GM21515 (cell line): ENCODE results near the gene TTC6.

Experiments
- ATAC-seq: cut with Tn5 transposase; IDR thresholded peaks from one replicate; pipeline ENCODE4 v1.9.1; 2021; ENCODE audit not compliant: unreplicated experiment

TTC6 gene

DNA sequence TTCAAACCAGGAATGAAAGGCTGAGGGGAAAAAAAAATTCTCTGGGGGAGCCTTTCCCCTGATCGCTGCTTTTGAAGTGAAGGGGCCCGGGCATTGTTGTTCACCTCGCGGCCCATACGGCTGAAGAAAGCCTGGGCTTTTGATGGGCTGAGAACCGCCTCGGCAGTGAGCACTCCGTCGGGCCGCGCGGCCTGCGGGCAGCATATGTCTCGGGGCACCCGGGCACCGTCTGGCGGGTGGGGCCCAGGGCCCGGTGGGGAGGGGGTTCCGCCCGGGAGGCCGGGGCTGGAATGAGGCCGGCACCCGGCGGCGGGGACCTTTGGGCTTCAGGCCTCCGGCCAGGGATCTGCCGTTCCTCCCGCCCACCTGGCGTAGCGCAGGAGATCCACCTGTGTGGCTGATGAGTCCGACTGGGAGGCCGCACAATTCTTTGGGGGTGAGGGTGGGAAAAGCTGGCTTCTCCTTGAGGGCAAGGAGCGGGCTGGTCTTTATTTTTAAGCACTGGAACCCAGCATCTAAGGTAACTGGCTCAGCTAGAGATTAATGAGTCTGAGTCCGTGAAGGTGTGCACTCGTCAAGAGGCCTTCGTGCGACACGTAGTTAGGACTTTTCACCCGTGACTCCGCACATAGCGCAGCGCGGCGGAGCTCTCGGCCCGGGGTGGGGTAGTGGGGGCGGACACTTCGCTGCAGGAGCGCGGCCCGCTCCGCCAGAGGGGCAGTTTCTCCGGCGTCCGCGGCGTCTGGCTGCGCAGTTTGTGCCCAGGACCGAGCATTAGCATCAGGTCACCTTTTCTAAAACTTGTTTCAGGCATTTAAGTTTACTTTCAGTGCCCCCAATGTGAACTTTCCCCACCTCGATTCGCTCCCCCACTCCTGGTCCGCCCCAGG is 11.0 kb upstream of the TTC6 start:
- ATAC-seq, result no peak

GRCh38 chr14:37585101-37585511 is 10.3 kb upstream of the TTC6 start:
- no peak for ATAC-seq

- no peak for ATAC-seq
Measured at GRCh38 chr14:37585971-37586796, 9.2 kb upstream of the TTC6 start.

GRCh38 chr14:37586797-37587130 is 8.7 kb upstream of the TTC6 start:
- no peak for ATAC-seq

GRCh38 chr14:37587131-37587803 is 8.2 kb upstream of the TTC6 start:
- no peak for ATAC-seq

- no peak for ATAC-seq
Measured at GRCh38 chr14:37587881-37588666, 7.4 kb upstream of the TTC6 start.

- ATAC-seq, result no peak
Measured at GRCh38 chr14:37588667-37588955, 6.8 kb upstream of the TTC6 start.

DNA sequence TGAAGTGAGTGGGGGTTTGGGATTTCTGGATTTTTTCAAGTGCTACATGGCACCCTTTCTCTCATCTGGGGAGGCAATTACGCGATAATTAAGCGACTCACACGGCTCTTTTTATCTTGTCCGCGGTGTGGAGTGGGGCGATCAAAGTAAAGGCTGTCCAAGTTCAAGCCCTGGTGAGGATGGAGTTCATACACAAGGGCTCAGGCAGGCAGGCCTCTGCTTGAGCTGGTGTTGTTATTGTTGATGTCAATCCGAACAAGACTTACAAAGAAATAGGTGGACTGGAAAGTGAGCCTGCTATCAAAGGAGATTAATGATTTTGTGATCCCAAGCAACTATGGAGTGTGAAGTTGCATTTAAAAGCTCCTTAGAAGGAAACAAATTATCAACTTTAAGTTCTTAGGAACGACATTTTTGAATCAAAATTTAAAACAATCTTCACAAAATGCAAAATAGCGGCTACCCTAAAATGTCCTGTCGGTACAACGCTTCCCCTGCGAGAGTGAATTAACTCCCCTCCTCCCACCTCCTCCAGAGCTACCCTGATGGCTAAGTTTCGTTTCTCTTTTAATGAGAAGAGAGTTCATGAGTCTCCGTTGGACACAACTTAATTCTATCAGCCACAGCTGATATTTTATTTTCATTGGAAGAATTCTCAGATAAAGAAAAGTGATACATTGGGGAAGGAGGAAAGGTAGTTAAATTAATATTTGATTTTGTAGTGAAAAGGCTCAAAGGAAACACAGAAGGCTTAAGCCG is 6.3 kb upstream of the TTC6 start:
- no peak for ATAC-seq

- ATAC-seq, result no peak
Measured at GRCh38 chr14:37589715-37590427, 5.6 kb upstream of the TTC6 start.

DNA sequence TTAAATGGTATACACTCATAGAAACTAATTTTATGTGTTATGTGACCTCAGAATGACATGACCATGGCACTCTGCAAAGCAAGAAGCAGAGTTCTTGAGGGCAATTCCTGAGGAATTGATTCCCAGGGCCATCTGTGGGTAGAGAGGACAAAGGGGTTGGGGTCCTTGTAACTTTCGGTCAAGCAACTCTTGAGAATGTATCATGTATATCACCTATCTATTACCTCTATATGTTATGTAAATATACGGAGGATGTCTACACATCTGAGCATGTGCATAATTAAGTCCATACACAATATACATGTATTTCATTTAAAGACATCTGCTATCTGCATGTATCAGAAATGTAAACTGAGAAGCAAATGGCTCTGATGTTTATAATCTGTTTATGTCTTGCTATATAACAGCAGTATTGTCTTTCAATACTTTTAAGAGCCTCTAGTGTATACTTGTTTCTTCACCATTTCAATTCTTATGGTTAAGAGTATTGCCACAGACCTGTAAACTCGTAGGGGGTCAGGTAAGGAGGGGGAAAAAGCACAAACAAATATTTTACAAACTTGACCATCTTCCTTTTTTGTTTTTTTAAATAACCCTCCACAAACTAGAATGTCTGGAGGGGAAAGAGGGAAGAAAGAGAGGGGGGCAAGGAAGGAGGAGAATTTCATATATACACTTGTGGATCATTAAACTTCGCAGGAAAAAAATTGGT is 4.8 kb upstream of the TTC6 start:
- no peak for ATAC-seq

- no peak for ATAC-seq
Measured at GRCh38 chr14:37591311-37591940, 4.0 kb upstream of the TTC6 start.

DNA sequence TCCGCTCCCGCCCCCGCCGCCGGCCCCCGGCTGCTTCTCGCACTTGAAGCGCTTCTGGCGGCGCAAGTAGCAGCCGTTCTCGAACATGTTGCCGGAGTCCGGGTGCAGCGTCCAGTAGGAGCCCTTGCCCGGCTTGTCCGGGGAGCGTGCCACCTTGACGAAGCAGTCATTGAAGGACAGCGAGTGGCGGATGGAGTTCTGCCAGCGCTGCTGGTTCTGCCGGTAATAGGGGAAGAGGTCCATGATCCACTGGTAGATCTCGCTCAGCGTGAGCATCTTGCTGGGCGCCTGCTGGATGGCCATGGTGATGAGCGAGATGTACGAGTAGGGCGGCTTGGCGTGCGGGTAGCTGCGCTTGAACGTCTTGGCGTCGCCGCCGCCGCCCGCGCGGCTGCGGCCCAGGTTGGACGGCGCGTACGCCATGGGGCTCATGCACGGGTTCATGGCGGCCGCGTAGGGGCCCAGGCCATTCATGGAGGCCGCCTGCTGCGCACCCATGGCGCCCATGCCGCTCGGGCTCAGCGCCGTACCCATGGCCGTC is 3.4 kb upstream of the TTC6 start:
- ATAC-seq, result no peak

GRCh38 chr14:37592482-37593408 is 2.7 kb upstream of the TTC6 start:
- ATAC-seq, result no peak

GRCh38 chr14:37593511-37594237 is 1.8 kb upstream of the TTC6 start:
- ATAC-seq, result no peak

DNA sequence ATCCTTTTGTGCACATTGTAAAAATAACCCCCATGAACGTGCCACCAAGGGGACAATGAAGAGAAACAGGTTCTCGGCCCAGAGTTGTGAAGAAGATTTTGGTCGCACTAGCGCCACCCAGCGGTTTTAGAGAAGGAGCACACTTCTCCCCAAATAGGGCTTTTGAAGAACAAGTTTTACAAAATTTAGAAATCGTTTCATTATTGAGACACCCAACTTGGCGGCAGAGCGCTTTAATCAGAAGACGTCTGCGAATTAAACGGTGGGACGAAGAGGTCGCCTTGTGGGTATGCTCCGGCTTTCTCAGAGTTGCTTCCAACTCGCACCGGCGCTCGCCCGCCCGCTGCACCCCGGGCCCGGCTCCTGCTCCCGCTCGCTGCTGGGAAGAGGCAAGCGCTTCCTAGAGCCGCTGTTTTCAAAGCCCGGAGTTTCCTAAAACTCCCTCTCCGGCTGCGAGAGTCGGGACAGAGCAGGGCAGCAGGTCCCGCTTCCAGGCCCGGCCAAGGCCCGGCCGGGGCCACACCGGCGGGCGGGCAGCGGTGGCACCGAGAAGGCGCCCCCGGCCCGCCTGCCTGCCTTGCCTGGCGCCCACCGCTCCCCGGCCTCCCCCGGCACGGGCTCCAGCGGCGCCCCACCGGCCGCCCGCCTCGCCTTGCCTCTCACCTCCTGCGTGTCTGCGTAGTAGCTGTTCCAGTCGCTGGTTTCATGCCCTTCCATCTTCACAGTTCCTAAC is 1.0 kb upstream of the TTC6 start:
- ATAC-seq, result no peak
